Lower lobe of right lung (tissue), 2 donors: ENCODE data around the gene DOK1. TPM values are rescaled to one million over a fixed set of nuclear protein-coding genes. Genes with fewer than 3 reads are reported as not detected.
A peak's percentile ranks its signal among the peaks of the same experiment; 100 is the strongest.

ENCODE experiments used
- ATAC-seq, 2 donors: fragments of 200-7000 bp; cut with Tn5 transposase; one replicate each; pipeline ENCODE4 v1.9.1; 2020 to 2022; ENCODE audit warnings: mild to moderate bottlenecking in 2 of 2, moderate library complexity in 2 of 2
- DNase-seq: peaks from one replicate; pipeline ENCODE4 v3.0.0-alpha.2; 2020
- H3K27ac ChIP-seq: fragments of 200-600 bp; one replicate; pipeline ENCODE4 v1.8.0; 2022
- H3K27me3 ChIP-seq: fragments of 200-600 bp; one replicate; pipeline ENCODE4 v1.8.0; 2022; ENCODE audit warnings: low read depth
- H3K36me3 ChIP-seq: fragments of 200-600 bp; one replicate; pipeline ENCODE4 v1.8.0; 2022; ENCODE audit warnings: mild to moderate bottlenecking
- H3K4me1 ChIP-seq: fragments of 200-600 bp; one replicate; pipeline ENCODE4 v1.8.0; 2022
- H3K4me3 ChIP-seq: fragments of 200-600 bp; one replicate; pipeline ENCODE4 v1.8.0; 2022; ENCODE audit warnings: mild to moderate bottlenecking
- H3K9me3 ChIP-seq: fragments of 200-600 bp; one replicate; pipeline ENCODE4 v1.8.0; 2022
- intact Hi-C: fragments of 100-400 bp; cut with DNase I; formaldehyde crosslinking; loops from one replicate; pipeline ENCODE4 v1.11.0; 2022
- total RNA-seq: library from RNA; stranded (reverse); fragmentation: NEBNext Ultra II Directional; extraction: Animal tissue kit (Norgen Biotek cat#: 25700); gene quantifications from one replicate; pipeline ENCODE4 v1.2.1, GENCODE V29; 2021
- TF ChIP-seq, protein P1 (sequence below): fragments of 200-600 bp; IDR thresholded peaks from one replicate; pipeline ENCODE4 v1.8.0; 2022; ENCODE audit warnings: antibody characterized with exemption, mild to moderate bottlenecking
- donor health status: DM: no; HTN: yes; CAD: no; lungs with severe emphysema.

The DOK1 gene
- total RNA-seq, 1 donor from 2014 or later, result 38.4 TPM

DNA sequence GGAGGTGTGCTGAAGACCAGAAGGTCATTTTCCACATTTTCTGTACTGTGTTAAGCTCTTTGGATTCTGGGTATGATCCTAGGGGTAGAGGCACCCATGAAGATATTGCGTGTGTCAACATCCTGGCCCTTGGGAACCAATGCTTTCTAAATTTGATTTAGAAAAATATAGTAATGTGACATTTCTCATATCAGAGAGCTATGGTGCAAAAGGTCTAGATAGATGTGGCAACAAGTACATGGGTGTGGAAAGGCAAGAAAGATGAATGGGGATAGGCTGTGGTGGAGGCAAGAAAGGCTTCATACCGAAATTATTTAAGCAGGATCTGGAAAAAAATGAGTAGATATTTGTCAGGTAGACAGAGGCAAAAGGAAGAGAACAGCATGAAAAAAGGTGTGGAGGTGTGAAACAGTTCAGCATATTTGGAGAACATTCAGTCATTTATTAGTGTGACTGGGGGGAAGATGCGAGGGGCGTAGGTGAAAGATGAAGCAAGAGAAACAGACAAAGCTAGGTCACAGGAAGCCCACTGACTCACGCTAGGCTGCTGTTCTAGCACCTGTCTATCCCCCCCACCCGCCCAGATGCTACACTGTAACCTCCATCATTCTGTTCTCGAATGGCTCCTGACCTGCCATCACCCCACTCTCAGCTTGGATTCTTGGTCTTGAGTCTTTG is 11.7 kb downstream of the DOK1 start:
- Histone ChIP-seq H3K27me3 (no peaks in the 10 kb centered on the region), H3K36me3 (no peaks in the 10 kb centered on the region), H3K4me1 (peaks cover 12% of the 10 kb centered on the region), H3K27ac (no peak overlapping the region), H3K9me3 (no peaks in the 10 kb centered on the region), H3K4me3 (no peak overlapping the region)
- TF ChIP-seq, protein P1, sequence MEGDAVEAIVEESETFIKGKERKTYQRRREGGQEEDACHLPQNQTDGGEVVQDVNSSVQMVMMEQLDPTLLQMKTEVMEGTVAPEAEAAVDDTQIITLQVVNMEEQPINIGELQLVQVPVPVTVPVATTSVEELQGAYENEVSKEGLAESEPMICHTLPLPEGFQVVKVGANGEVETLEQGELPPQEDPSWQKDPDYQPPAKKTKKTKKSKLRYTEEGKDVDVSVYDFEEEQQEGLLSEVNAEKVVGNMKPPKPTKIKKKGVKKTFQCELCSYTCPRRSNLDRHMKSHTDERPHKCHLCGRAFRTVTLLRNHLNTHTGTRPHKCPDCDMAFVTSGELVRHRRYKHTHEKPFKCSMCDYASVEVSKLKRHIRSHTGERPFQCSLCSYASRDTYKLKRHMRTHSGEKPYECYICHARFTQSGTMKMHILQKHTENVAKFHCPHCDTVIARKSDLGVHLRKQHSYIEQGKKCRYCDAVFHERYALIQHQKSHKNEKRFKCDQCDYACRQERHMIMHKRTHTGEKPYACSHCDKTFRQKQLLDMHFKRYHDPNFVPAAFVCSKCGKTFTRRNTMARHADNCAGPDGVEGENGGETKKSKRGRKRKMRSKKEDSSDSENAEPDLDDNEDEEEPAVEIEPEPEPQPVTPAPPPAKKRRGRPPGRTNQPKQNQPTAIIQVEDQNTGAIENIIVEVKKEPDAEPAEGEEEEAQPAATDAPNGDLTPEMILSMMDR, result no peak
- DNase-seq (no peak), ATAC-seq (no peak)
- intact Hi-C loops, result no loop called here

DNA sequence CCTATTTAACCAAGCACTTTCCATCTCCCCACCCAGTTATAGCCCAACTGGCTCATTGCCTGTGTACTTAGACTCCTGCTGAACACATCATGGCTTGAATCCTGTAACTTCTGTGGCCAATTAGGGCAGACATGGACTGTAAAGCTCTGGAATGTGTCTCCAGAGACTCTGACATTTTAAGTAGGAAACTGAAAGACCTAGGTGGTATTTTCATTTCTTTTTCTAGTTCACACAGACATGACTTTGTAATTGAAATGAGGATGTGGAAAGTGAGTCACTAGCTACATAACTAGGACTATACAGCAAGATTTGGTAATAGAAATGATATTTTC is 12.2 kb downstream of the DOK1 start:
- ATAC-seq, result no peak
- intact Hi-C loops, result no loop called here
- TF ChIP-seq, protein P1, result no peak

DNA sequence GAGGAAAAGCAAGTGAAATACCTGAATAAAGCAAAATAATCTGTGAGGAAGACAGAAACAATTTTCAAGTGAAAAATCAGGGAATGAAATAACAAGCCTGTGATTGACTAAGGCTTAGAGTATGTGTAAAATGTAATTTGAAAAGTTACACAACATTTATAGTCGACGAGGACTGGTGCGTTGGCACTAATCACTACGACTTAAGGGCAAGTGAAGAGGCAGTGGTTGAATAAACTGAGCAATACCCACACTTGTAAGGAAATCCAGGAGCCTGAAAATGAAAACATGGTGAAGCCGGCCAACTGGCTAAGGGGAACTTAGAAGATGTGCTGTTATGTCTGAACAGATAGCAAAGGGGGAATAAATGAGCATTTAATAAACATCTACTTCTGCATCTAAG is 13.4 kb downstream of the DOK1 start:
- intact Hi-C loops, result no loop called here
- TF ChIP-seq, protein P1, result no peak
- peak; percentile 72 to 89 for ATAC-seq
- H3K4me1 ChIP-seq, result peaks cover 12% of the 10 kb centered on the region
- no peaks in the 10 kb centered on the region for H3K27me3 ChIP-seq
- no peak overlapping the region for H3K27ac ChIP-seq
- no peaks in the 10 kb centered on the region for H3K36me3 ChIP-seq
- no peak overlapping the region for H3K4me3 ChIP-seq
- DNase-seq, result no peak
- H3K9me3 ChIP-seq, result no peaks in the 10 kb centered on the region

More for the DNA sequence above, 12.2 kb downstream of the DOK1 start:
- Histone ChIP-seq H3K4me1 (peaks cover 12% of the 10 kb centered on the region), H3K9me3 (no peaks in the 10 kb centered on the region), H3K36me3 (no peaks in the 10 kb centered on the region), H3K4me3 (no peak overlapping the region), H3K27me3 (no peaks in the 10 kb centered on the region), H3K27ac (no peak overlapping the region)
- DNase-seq, result no peak

DNA sequence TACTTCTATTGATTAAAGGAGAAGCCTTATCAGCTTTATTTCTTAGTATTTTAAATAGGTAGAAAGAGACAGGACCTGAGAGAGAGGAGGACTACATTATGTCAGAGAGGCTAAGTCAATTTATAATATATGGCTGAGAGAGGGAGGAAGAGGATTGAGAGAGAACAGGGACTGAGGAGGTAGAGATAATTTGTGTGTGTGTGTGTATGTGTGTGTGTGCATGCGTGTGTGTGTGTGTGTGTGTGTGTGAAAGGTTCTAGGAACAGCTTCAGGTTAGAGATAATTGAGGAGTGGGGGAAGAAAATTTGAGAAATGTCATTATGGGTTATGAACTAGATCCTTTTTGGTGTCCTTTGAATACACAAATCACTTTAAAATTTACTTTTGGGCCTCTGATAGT is 15.2 kb downstream of the DOK1 start:
- H3K9me3 ChIP-seq, result no peaks in the 10 kb centered on the region
- H3K36me3 ChIP-seq, result no peaks in the 10 kb centered on the region
- TF ChIP-seq, protein P1, result no peak
- DNase-seq, result no peak
- peaks cover 19% of the 10 kb centered on the region for H3K4me1 ChIP-seq
- H3K27ac ChIP-seq, result no peak overlapping the region
- no peaks in the 10 kb centered on the region for H3K27me3 ChIP-seq
- H3K4me3 ChIP-seq, result no peak overlapping the region
- ATAC-seq, result no peak
- intact Hi-C loops, result no loop called here

DNA sequence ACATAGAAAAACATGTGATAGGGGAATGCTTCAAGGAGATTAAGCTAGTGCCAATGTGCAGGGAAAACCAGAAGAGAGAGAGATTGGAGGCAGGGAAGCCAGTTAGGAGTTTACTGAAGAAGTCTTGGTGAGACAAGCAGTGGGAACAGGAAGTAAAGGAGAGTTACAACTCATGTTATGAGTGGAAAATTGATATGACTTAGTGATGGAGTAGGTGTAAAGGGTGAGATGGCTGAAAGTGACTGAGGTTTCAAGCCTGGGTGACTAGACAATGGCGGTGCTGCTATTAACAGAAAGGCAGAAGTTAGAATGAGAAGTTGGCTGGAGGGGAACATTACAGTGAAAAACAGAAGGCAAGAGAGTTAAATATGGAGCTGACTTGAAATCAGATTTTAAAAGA is 16.5 kb downstream of the DOK1 start:
- TF ChIP-seq, protein P1, result no peak
- peaks cover 19% of the 10 kb centered on the region for H3K4me1 ChIP-seq
- H3K27me3 ChIP-seq, result no peaks in the 10 kb centered on the region
- no peak for DNase-seq
- H3K9me3 ChIP-seq, result no peaks in the 10 kb centered on the region
- ATAC-seq, result no peak
- H3K27ac ChIP-seq, result no peak overlapping the region
- H3K4me3 ChIP-seq, result no peak overlapping the region
- H3K36me3 ChIP-seq, result no peaks in the 10 kb centered on the region
- intact Hi-C loops, result no loop called here
